Measurements from ENCODE around the gene B4GALT6.

Gene B4GALT6

DNA sequence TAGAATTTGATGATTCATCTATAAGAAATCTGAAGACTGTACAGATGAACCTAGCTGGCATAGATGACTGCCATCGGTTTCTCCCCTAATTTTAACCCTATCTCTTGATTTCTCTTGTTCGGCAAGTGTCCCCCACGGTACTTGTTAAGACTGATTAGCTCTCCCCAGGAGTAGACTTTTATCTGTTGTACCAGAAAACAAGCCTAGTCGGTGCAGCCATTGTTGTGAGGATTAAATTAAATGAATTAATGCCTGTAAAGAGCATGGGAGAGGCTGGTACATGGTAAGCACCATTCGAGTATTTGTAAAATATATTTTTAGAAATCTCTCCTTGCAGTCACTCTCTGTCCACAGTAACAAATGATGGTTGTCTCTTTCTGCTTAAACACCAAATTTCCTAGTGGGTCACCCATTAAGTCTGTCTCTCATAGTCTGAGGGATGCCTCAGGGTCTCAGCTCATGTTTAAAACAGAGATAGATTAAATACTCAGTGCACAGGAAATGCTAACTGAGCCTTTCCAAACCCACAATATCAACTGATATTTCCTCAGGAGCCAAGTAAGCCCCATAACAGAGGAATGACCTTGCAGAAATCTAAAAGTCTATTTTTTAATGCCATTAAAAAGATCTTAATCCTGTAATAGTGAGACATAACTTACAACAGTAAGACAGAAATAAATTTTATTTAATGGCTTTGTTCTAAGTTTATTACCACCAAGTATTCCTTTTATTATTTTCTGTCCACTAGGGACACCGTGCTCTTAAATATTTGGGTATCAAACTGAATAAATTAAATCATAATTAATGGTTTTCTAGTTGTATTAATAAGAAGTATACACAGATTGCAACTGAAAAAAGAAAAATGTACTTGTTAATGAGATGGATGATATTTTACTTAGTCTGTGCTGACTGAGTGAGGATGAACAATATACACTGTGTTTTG, 2.9 kb upstream of the B4GALT6 start:
- H3K4me1 ChIP-seq (ENCODE audit: low read depth, poor library complexity, severe bottlenecking): peaks cover 19% of the 10 kb centered on the region
- TF ChIP-seq, protein P1, sequence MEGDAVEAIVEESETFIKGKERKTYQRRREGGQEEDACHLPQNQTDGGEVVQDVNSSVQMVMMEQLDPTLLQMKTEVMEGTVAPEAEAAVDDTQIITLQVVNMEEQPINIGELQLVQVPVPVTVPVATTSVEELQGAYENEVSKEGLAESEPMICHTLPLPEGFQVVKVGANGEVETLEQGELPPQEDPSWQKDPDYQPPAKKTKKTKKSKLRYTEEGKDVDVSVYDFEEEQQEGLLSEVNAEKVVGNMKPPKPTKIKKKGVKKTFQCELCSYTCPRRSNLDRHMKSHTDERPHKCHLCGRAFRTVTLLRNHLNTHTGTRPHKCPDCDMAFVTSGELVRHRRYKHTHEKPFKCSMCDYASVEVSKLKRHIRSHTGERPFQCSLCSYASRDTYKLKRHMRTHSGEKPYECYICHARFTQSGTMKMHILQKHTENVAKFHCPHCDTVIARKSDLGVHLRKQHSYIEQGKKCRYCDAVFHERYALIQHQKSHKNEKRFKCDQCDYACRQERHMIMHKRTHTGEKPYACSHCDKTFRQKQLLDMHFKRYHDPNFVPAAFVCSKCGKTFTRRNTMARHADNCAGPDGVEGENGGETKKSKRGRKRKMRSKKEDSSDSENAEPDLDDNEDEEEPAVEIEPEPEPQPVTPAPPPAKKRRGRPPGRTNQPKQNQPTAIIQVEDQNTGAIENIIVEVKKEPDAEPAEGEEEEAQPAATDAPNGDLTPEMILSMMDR (conservative IDR thresholded peaks at IDR 0.05; ENCODE audit: low read depth, low read length): no peak; the same call in 1 of the 2 replicates
- H3K9ac ChIP-seq: no peak overlapping the region
- no peak overlapping the region for H3K4me3 ChIP-seq (IDR thresholded peaks at IDR 0.05; ENCODE audit: insufficient read depth, low read depth, low read length)
- H3K36me3 ChIP-seq (ENCODE audit: insufficient read depth): no peaks in the 10 kb centered on the region
- peak overlapping the region; percentile 90; the same call in 1 of the 2 replicates for H3K4me2 ChIP-seq
- H2AFZ ChIP-seq (ENCODE audit: low read depth): peak overlapping the region; percentile 75; the same call in 1 of the 2 replicates
- H4K20me1 ChIP-seq (ENCODE audit: insufficient read depth): no peaks in the 10 kb centered on the region
- no peak overlapping the region for H3K27ac ChIP-seq
- no peaks in the 10 kb centered on the region for H3K27me3 ChIP-seq (ENCODE audit: insufficient read depth, low read depth)
- no peaks in the 10 kb centered on the region for H3K79me2 ChIP-seq (ENCODE audit: insufficient read depth, low read depth)

- Histone ChIP-seq H2AFZ (ENCODE audit: low read depth) (peak overlapping the region; percentile 75; the same call in 1 of the 2 replicates), H3K4me2 (peak overlapping the region; percentile 90), H4K20me1 (ENCODE audit: insufficient read depth) (no peaks in the 10 kb centered on the region), H3K4me3 (IDR thresholded peaks at IDR 0.05; ENCODE audit: insufficient read depth, low read depth, low read length) (no peak overlapping the region), H3K27me3 (ENCODE audit: insufficient read depth, low read depth) (no peaks in the 10 kb centered on the region), H3K4me1 (ENCODE audit: low read depth, poor library complexity, severe bottlenecking) (peaks cover 19% of the 10 kb centered on the region), H3K27ac (peak overlapping the region; percentile 71; the same call in 1 of the 2 replicates), H3K9ac (no peak overlapping the region), H3K79me2 (ENCODE audit: insufficient read depth, low read depth) (no peaks in the 10 kb centered on the region), H3K36me3 (ENCODE audit: insufficient read depth) (no peaks in the 10 kb centered on the region)
- TF ChIP-seq, protein P1 (conservative IDR thresholded peaks at IDR 0.05; ENCODE audit: low read depth, low read length): no peak
These were observed 2.2 kb upstream of the B4GALT6 start for GRCh38 chr18:31686572-31686971.

DNA sequence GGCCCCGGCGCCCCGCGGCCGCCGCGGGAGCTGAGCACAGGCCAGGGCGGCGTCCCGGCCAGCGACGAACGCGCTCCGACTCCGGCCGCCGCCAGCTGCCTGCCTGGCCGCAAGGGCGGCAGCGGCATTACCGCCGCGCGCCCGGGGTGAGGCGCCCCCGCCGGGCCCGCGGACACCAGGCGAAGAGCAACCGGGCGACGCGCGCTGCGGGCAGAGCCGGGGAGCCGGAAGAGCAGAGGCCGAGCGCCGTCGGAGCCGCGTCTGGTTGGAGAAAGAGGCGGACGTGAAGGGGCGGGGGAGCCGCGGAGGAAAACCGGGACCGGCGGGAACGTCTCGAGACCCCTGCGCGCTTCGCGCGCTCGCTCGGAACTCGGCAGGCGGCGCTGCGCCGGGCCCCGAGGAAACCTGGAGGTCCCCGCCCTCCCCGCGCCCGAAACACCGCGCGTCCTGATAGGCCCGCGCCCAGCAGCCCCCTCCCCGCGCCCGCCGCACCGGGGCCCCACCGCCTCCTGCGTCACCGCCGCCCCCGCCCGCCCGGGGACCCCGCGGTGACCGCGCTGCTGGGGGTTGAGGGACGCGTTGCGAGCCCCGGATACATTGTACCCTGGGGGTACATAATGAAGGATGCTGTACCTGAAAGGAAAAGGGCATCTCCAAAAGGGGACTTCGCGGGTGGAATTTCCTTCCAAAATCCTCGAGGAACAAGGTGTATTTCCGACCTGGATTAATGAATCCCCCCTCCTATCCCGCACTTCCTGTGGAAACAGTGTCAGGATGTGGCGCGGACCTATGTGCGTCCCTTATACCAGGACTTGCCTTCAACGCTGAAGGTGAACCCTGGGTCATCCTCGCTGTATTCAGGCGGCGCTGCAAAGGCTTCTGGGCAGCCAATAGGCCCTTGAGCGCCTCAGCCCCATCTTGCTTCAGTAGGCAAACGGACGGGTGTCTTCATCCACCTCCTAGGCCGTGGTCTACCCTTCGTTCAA, 1.0 kb upstream of the B4GALT6 start:
- H3K36me3 ChIP-seq (ENCODE audit: insufficient read depth): no peaks in the 10 kb centered on the region
- peak overlapping the region; percentile 70 for H3K9ac ChIP-seq
- H3K4me2 ChIP-seq: peak overlapping the region; percentile 90
- no peaks in the 10 kb centered on the region for H3K27me3 ChIP-seq (ENCODE audit: insufficient read depth, low read depth)
- no peak overlapping the region for H3K4me3 ChIP-seq (IDR thresholded peaks at IDR 0.05; ENCODE audit: insufficient read depth, low read depth, low read length)
- no peaks in the 10 kb centered on the region for H4K20me1 ChIP-seq (ENCODE audit: insufficient read depth)
- H3K4me1 ChIP-seq (ENCODE audit: low read depth, poor library complexity, severe bottlenecking): peaks cover 19% of the 10 kb centered on the region
- H3K79me2 ChIP-seq (ENCODE audit: insufficient read depth, low read depth): no peaks in the 10 kb centered on the region
- H2AFZ ChIP-seq (ENCODE audit: low read depth): peak overlapping the region; percentile 75
- H3K27ac ChIP-seq: peak overlapping the region; percentile 71
- TF ChIP-seq, protein P1 (conservative IDR thresholded peaks at IDR 0.05; ENCODE audit: low read depth, low read length): 0 out of 2 replicates have a peak, but pooled peaks have one; percentile 21

- peaks cover 19% of the 10 kb centered on the region for H3K4me1 ChIP-seq (ENCODE audit: low read depth, poor library complexity, severe bottlenecking)
- peak overlapping the region; percentile 91 for H3K4me2 ChIP-seq
- no peaks in the 10 kb centered on the region for H3K36me3 ChIP-seq (ENCODE audit: insufficient read depth)
- no peaks in the 10 kb centered on the region for H3K27me3 ChIP-seq (ENCODE audit: insufficient read depth, low read depth)
- peak overlapping the region; percentile 41; the same call in 1 of the 2 replicates for H3K9ac ChIP-seq
- H2AFZ ChIP-seq (ENCODE audit: low read depth): peak overlapping the region; percentile 81
- TF ChIP-seq, protein P1 (conservative IDR thresholded peaks at IDR 0.05; ENCODE audit: low read depth, low read length): no peak
- H4K20me1 ChIP-seq (ENCODE audit: insufficient read depth): no peaks in the 10 kb centered on the region
- no peaks in the 10 kb centered on the region for H3K79me2 ChIP-seq (ENCODE audit: insufficient read depth, low read depth)
- no peak overlapping the region for H3K4me3 ChIP-seq (IDR thresholded peaks at IDR 0.05; ENCODE audit: insufficient read depth, low read depth, low read length)
- H3K27ac ChIP-seq: no peak overlapping the region
These were observed 458 bp downstream of the B4GALT6 start for GRCh38 chr18:31683968-31684278.

All from KMS-11 (cell line).